OCI-LY1 (cell line): ENCODE data around the gene FAM83C.

ENCODE experiments used
- H2AFZ ChIP-seq: fragments of 200-600 bp; sonication (generic), shearing (Covaris generic); 2 replicates; pipeline ENCODE4 v1.6.0; 2014; ENCODE audit warnings: antibody characterized with exemption, mild to moderate bottlenecking, low read length
- H3F3A ChIP-seq: fragments of 200-600 bp; sonication (generic), shearing (Covaris generic); 2 replicates; pipeline ENCODE4 v1.6.0; 2014; ENCODE audit warnings: mild to moderate bottlenecking, antibody characterized with exemption, low read length, moderate library complexity; ENCODE audit not compliant: insufficient read depth
- H3K27ac ChIP-seq: fragments of 200-600 bp; sonication (generic); 2 replicates; pipeline ENCODE4 v1.5.1; 2014; ENCODE audit warnings: low read length, mixed run types, mild to moderate bottlenecking, low read depth; ENCODE audit not compliant: poor library complexity, severe bottlenecking
- H3K27me3 ChIP-seq: fragments of 200-600 bp; sonication (generic); 2 replicates; pipeline ENCODE4 v1.6.0; 2014; ENCODE audit warnings: antibody characterized with exemption, mild to moderate bottlenecking, low read length, moderate library complexity; ENCODE audit not compliant: insufficient read depth
- H3K36me3 ChIP-seq: fragments of 200-600 bp; sonication (generic); 2 replicates; pipeline ENCODE4 v1.6.1; 2014; ENCODE audit warnings: mild to moderate bottlenecking, antibody characterized with exemption, low read length, moderate library complexity, mixed read lengths; ENCODE audit not compliant: insufficient read depth
- H3K4me1 ChIP-seq: fragments of 200-600 bp; sonication (generic); 2 replicates; pipeline ENCODE4 v1.5.1; 2014; ENCODE audit warnings: mild to moderate bottlenecking, low read length, moderate library complexity; ENCODE audit not compliant: insufficient read depth, severe bottlenecking
- H3K4me2 ChIP-seq: fragments of 200-600 bp; sonication (generic), shearing (Covaris generic); 2 replicates; pipeline ENCODE4 v1.6.1; 2014; ENCODE audit warnings: low read length
- H3K4me3 ChIP-seq: fragments of 200-600 bp; sonication (generic); 2 replicates; pipeline ENCODE4 v1.5.1; 2014; ENCODE audit warnings: low read length, low read depth, mild to moderate bottlenecking, mixed read lengths; ENCODE audit not compliant: poor library complexity, severe bottlenecking
- H3K79me2 ChIP-seq: fragments of 200-600 bp; shearing (Covaris generic); 2 replicates; pipeline ENCODE4 v1.6.1; 2016; ENCODE audit warnings: mixed run types, low read length, mixed read lengths; ENCODE audit not compliant: insufficient read depth
- H3K9ac ChIP-seq: fragments of 200-600 bp; sonication (generic), shearing (Covaris generic); 2 replicates; pipeline ENCODE4 v1.6.1; 2014; ENCODE audit warnings: mild to moderate bottlenecking, low read length, mixed read lengths
- H3K9me2 ChIP-seq: fragments of 200-600 bp; sonication (generic), shearing (Covaris generic); 2 replicates; pipeline ENCODE4 v1.6.1; 2014; ENCODE audit warnings: low read depth, mild to moderate bottlenecking, low read length, mixed read lengths
- H3K9me3 ChIP-seq: fragments of 200-600 bp; shearing (Covaris generic); 2 replicates; pipeline ENCODE4 v1.6.1; 2014; ENCODE audit warnings: low read length, mixed read lengths
- H4K20me1 ChIP-seq: fragments of 200-600 bp; sonication (generic), shearing (Covaris generic); 2 replicates; pipeline ENCODE4 v1.6.0; 2016; ENCODE audit warnings: mild to moderate bottlenecking, low read length; ENCODE audit not compliant: insufficient read depth
- EZH2 ChIP-seq: fragments of 200-600 bp; sonication (generic), shearing (Covaris generic); IDR thresholded peaks from 2 replicates; pipeline ENCODE4 v1.8.0; 2017; ENCODE audit warnings: borderline replicate concordance, mixed run types, mild to moderate bottlenecking, antibody characterized with exemption, low read length, moderate library complexity, mixed read lengths
- TF ChIP-seq, protein P1 (sequence below): fragments of 200-600 bp; sonication (generic), shearing (Covaris generic); IDR thresholded peaks from 2 replicates; pipeline ENCODE4 v1.5.1; 2017; ENCODE audit warnings: mild to moderate bottlenecking, antibody characterized with exemption, low read length, moderate library complexity, mixed read lengths

Gene FAM83C

DNA sequence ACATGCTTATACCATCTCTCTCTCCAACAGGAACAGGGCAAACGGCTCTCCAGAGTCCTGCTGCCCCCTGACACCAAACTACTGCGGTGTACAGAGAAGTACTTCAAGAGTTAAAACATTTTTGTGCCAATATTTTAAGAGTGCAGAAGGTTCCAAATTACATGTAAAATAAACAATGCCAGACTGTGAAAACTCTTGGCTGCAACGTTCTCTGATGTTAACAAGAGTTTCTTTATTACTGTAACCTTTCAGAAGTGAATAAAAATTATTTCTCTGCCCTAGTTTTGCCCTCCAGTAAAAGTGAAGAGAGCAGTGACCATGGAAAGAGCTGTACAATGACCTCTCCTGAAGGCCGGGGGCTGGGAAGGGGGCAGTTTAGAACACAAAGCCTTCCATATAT lies 41.4 kb upstream of the FAM83C start:
- H3K27ac ChIP-seq, result no peak overlapping the region
- no peaks in the 10 kb centered on the region for H3K9me3 ChIP-seq
- no peaks in the 10 kb centered on the region for H3K27me3 ChIP-seq
- no peak overlapping the region for H3K9ac ChIP-seq
- no peak overlapping the region for H2AFZ ChIP-seq
- H3K9me2 ChIP-seq, result no peaks in the 10 kb centered on the region
- H3K36me3 ChIP-seq, result no peaks in the 10 kb centered on the region
- H3F3A ChIP-seq, result no peaks in the 10 kb centered on the region
- H3K4me2 ChIP-seq, result no peak overlapping the region
- TF ChIP-seq, protein P1, sequence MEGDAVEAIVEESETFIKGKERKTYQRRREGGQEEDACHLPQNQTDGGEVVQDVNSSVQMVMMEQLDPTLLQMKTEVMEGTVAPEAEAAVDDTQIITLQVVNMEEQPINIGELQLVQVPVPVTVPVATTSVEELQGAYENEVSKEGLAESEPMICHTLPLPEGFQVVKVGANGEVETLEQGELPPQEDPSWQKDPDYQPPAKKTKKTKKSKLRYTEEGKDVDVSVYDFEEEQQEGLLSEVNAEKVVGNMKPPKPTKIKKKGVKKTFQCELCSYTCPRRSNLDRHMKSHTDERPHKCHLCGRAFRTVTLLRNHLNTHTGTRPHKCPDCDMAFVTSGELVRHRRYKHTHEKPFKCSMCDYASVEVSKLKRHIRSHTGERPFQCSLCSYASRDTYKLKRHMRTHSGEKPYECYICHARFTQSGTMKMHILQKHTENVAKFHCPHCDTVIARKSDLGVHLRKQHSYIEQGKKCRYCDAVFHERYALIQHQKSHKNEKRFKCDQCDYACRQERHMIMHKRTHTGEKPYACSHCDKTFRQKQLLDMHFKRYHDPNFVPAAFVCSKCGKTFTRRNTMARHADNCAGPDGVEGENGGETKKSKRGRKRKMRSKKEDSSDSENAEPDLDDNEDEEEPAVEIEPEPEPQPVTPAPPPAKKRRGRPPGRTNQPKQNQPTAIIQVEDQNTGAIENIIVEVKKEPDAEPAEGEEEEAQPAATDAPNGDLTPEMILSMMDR, result no peak
- no peak for TF ChIP-seq EZH2
- peaks cover 9% of the 10 kb centered on the region for H3K4me1 ChIP-seq
- no peak overlapping the region for H3K4me3 ChIP-seq
- H3K79me2 ChIP-seq, result no peaks in the 10 kb centered on the region
- no peaks in the 10 kb centered on the region for H4K20me1 ChIP-seq

DNA sequence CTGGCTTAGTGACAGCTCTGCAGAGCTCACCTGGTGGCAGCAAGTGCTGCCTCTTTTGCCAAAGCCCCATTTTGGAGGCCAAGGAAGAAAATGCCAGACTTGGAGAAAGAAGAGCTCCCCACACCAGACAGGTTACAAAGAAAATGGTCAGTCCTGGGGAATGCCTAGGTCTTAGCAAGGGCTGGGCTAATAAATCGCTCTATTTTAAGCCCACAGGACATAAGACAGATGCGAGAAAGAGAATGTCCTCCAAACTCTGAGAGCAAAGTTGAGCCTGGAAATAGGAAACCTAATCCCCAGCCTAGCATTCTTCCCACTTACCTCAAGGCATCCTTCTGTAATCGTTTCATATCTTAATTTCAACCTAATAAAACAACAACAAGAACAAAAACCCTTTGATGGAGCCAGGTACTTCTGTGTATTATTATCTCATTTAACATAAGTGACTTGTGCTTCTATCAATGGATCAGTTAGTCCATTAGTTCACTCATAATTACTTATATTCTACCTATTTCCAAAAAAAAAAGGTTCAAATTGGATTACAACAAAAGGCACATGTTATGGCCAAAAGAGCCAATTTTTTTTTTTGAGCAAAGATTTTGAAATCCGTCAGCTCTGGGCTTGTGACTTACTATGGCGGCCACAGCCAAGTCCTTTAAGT lies 40.4 kb upstream of the FAM83C start:
- no peaks in the 10 kb centered on the region for H3K36me3 ChIP-seq
- H4K20me1 ChIP-seq, result no peaks in the 10 kb centered on the region
- peaks cover 19% of the 10 kb centered on the region for H3K4me1 ChIP-seq
- H3K4me2 ChIP-seq, result no peak overlapping the region
- no peaks in the 10 kb centered on the region for H3K27me3 ChIP-seq
- TF ChIP-seq, protein P1, result no peak
- no peak for TF ChIP-seq EZH2
- no peaks in the 10 kb centered on the region for H3F3A ChIP-seq
- H3K79me2 ChIP-seq, result no peaks in the 10 kb centered on the region
- no peak overlapping the region for H3K27ac ChIP-seq
- H3K9ac ChIP-seq, result no peak overlapping the region
- H2AFZ ChIP-seq, result no peak overlapping the region
- H3K4me3 ChIP-seq, result no peak overlapping the region
- H3K9me3 ChIP-seq, result no peaks in the 10 kb centered on the region
- no peaks in the 10 kb centered on the region for H3K9me2 ChIP-seq

DNA sequence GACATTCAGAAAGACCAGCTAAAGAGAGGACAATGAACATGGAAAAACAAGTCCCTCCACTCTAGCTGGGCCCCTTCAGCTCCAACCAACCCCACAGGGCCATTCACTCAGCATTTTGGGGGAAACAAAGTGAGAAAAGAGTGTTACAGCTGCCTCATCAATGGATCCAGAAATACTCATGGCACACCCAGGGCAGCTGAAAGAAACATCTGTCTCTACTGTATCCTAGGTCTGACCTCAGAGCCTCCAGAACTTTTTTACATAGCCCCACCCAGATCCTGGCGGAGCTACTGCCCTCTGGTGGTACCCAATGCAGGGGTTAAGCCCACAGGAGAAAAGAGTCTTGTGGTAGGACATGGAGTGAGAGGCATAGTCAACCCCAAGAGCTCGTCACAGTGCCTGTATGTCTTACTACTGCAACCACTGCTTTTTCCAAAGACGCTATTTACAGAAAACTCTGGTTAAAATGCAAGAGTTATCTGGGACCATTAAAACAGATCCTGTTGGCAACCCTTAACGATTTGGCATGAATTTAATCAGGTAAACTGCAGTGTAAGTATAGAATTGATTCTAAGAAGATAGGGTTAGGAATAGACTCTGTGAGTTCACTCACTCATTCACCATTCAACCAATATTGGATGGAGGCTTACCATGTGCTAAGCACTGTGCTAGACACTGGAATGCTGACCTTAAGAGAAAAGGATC lies 37.4 kb upstream of the FAM83C start:
- Histone ChIP-seq H3K9me3 (no peaks in the 10 kb centered on the region), H3K36me3 (peaks cover 5% of the 10 kb centered on the region; the same call in 1 of the 2 replicates), H3K27me3 (no peaks in the 10 kb centered on the region), H3K9ac (no peak overlapping the region), H3K4me1 (peaks cover 38% of the 10 kb centered on the region), H4K20me1 (no peaks in the 10 kb centered on the region), H3K4me2 (no peak overlapping the region), H3K79me2 (no peaks in the 10 kb centered on the region), H3K27ac (peak overlapping the region; percentile 49), H2AFZ (no peak overlapping the region), H3K9me2 (no peaks in the 10 kb centered on the region), H3K4me3 (no peak overlapping the region), H3F3A (no peaks in the 10 kb centered on the region)
- TF ChIP-seq EZH2, result no peak
- TF ChIP-seq, protein P1, result peak; percentile 82
